ENCODE measurements around the gene SYNPO.
A peak's percentile ranks its signal among the peaks of the same experiment; 100 is the strongest.

Gene SYNPO

GRCh38 chr5:150660108-150660831 lies 19.8 kb downstream of the SYNPO start:
- Mint-ChIP-seq H3K4me1 (ENCODE audit: low read depth) (peaks cover 8% of the 10 kb centered on the region), H3K9me3 (no peaks in the 10 kb centered on the region), H3K27me3 (peaks cover 8% of the 10 kb centered on the region), H3K36me3 (ENCODE audit: low read depth) (no peaks in the 10 kb centered on the region), H3K27ac (no peak overlapping the region), H3K4me3 (no peak overlapping the region)

- Mint-ChIP-seq H3K36me3 (ENCODE audit: low read depth) (no peaks in the 10 kb centered on the region), H3K27ac (no peak within 1 kb of the TSS), H3K4me3 (no peak within 1 kb of the TSS)
Observed at GRCh38 chr5:150661086-150661485, 20.6 kb downstream of the SYNPO start, which contains the start of gene MYOZ3. TSS of gene MYOZ3 (plus strand) at chr5:150661251. CDS start at chr5:150662942, 1,691 bp downstream.

GRCh38 chr5:150661821-150662596 lies 21.5 kb downstream of the SYNPO start:
- Mint-ChIP-seq H3K4me3 (no peak overlapping the region), H3K9me3 (no peaks in the 10 kb centered on the region), H3K4me1 (ENCODE audit: low read depth) (peaks cover 4% of the 10 kb centered on the region), H3K27ac (no peak overlapping the region), H3K27me3 (peaks cover 8% of the 10 kb centered on the region), H3K36me3 (ENCODE audit: low read depth) (no peaks in the 10 kb centered on the region)

More at GRCh38 chr5:150661086-150661485, 20.6 kb downstream of the SYNPO start, which contains the start of gene MYOZ3:
- Mint-ChIP-seq H3K4me1 (ENCODE audit: low read depth) (peaks cover 5% of the 10 kb centered on the region), H3K27me3 (peaks cover 8% of the 10 kb centered on the region), H3K9me3 (no peaks in the 10 kb centered on the region)

GRCh38 chr5:150662731-150663516 lies 22.5 kb downstream of the SYNPO start:
- Mint-ChIP-seq H3K4me3 (no peak overlapping the region), H3K36me3 (ENCODE audit: low read depth) (no peaks in the 10 kb centered on the region), H3K4me1 (ENCODE audit: low read depth) (no peaks in the 10 kb centered on the region), H3K27me3 (peaks cover 8% of the 10 kb centered on the region), H3K27ac (no peak overlapping the region), H3K9me3 (no peaks in the 10 kb centered on the region)

GRCh38 chr5:150663936-150664335 lies 23.5 kb downstream of the SYNPO start:
- Mint-ChIP-seq H3K4me1 (ENCODE audit: low read depth) (no peaks in the 10 kb centered on the region), H3K27ac (no peak overlapping the region), H3K36me3 (ENCODE audit: low read depth) (no peaks in the 10 kb centered on the region), H3K27me3 (peaks cover 8% of the 10 kb centered on the region), H3K4me3 (no peak overlapping the region), H3K9me3 (no peaks in the 10 kb centered on the region)

- no peak overlapping the region for H3K4me3 Mint-ChIP-seq
- H3K4me1 Mint-ChIP-seq (ENCODE audit: low read depth) = no peaks in the 10 kb centered on the region
- no peaks in the 10 kb centered on the region for H3K36me3 Mint-ChIP-seq (ENCODE audit: low read depth)
- peaks cover 11% of the 10 kb centered on the region for H3K27me3 Mint-ChIP-seq
- no peaks in the 10 kb centered on the region for H3K9me3 Mint-ChIP-seq
- H3K27ac Mint-ChIP-seq = no peak overlapping the region
Observed at GRCh38 chr5:150665044-150665443, 24.6 kb downstream of the SYNPO start.

- H3K4me3 Mint-ChIP-seq = peak overlapping the region; percentile 36
- no peaks in the 10 kb centered on the region for H3K36me3 Mint-ChIP-seq (ENCODE audit: low read depth)
- H3K27me3 Mint-ChIP-seq = peaks cover 19% of the 10 kb centered on the region
- H3K27ac Mint-ChIP-seq = no peak overlapping the region
- no peaks in the 10 kb centered on the region for H3K9me3 Mint-ChIP-seq
- peaks cover 7% of the 10 kb centered on the region for H3K4me1 Mint-ChIP-seq (ENCODE audit: low read depth)
Observed at GRCh38 chr5:150670275-150670947, 30.0 kb downstream of the SYNPO start.

GRCh38 chr5:150670948-150671310 lies 30.5 kb downstream of the SYNPO start:
- H3K9me3 Mint-ChIP-seq = no peaks in the 10 kb centered on the region
- peaks cover 7% of the 10 kb centered on the region for H3K4me1 Mint-ChIP-seq (ENCODE audit: low read depth)
- peak overlapping the region; percentile 36 for H3K4me3 Mint-ChIP-seq
- no peaks in the 10 kb centered on the region for H3K36me3 Mint-ChIP-seq (ENCODE audit: low read depth)
- H3K27ac Mint-ChIP-seq = no peak overlapping the region
- H3K27me3 Mint-ChIP-seq = peaks cover 19% of the 10 kb centered on the region

- H3K4me3 Mint-ChIP-seq = peak overlapping the region; percentile 74
- H3K27ac Mint-ChIP-seq = no peak overlapping the region
- H3K4me1 Mint-ChIP-seq (ENCODE audit: low read depth) = peaks cover 7% of the 10 kb centered on the region
- H3K36me3 Mint-ChIP-seq (ENCODE audit: low read depth) = no peaks in the 10 kb centered on the region
- H3K9me3 Mint-ChIP-seq = no peaks in the 10 kb centered on the region
- H3K27me3 Mint-ChIP-seq = peaks cover 19% of the 10 kb centered on the region
Observed at GRCh38 chr5:150671509-150672236, 31.2 kb downstream of the SYNPO start.

GRCh38 chr5:150672237-150672883 lies 31.9 kb downstream of the SYNPO start:
- Mint-ChIP-seq H3K36me3 (ENCODE audit: low read depth) (no peaks in the 10 kb centered on the region), H3K27me3 (peaks cover 19% of the 10 kb centered on the region), H3K27ac (no peak overlapping the region), H3K9me3 (no peaks in the 10 kb centered on the region), H3K4me1 (ENCODE audit: low read depth) (peaks cover 7% of the 10 kb centered on the region), H3K4me3 (peak overlapping the region; percentile 74)

- Mint-ChIP-seq H3K4me1 (ENCODE audit: low read depth) (peaks cover 7% of the 10 kb centered on the region), H3K9me3 (no peaks in the 10 kb centered on the region), H3K27ac (no peak overlapping the region), H3K4me3 (no peak overlapping the region), H3K27me3 (peaks cover 19% of the 10 kb centered on the region), H3K36me3 (ENCODE audit: low read depth) (no peaks in the 10 kb centered on the region)
Observed at GRCh38 chr5:150672884-150673275, 32.4 kb downstream of the SYNPO start.

GRCh38 chr5:150674341-150674821 lies 33.9 kb downstream of the SYNPO start:
- H3K36me3 Mint-ChIP-seq (ENCODE audit: low read depth) = no peaks in the 10 kb centered on the region
- H3K27me3 Mint-ChIP-seq = peaks cover 19% of the 10 kb centered on the region
- H3K27ac Mint-ChIP-seq = no peak overlapping the region
- H3K4me3 Mint-ChIP-seq = no peak overlapping the region
- peaks cover 7% of the 10 kb centered on the region for H3K4me1 Mint-ChIP-seq (ENCODE audit: low read depth)
- no peaks in the 10 kb centered on the region for H3K9me3 Mint-ChIP-seq

- Mint-ChIP-seq H3K27me3 (peaks cover 16% of the 10 kb centered on the region), H3K4me3 (no peak overlapping the region), H3K27ac (no peak overlapping the region), H3K36me3 (ENCODE audit: low read depth) (peaks cover 3% of the 10 kb centered on the region), H3K9me3 (no peaks in the 10 kb centered on the region), H3K4me1 (ENCODE audit: low read depth) (peaks cover 7% of the 10 kb centered on the region)
Observed at GRCh38 chr5:150675069-150675468, 34.6 kb downstream of the SYNPO start.

Data from stimulated activated naive CD8-positive, alpha-beta T cell treated with anti-CD3 and anti-CD28 coated beads, Interleukin-15, Interleukin-2, amounts not matched to agents 100 ng/mL and 50 ng/mL, for 24 hours (primary cell).